Ovary (tissue), 9 donors: ENCODE results near the gene MOB3B. TPM values are rescaled to one million over a fixed set of nuclear protein-coding genes. Genes with fewer than 3 reads are reported as not detected.

Experiments
- DNase-seq, 5 donors: peaks; one replicate each; pipeline ENCODE4 v3.0.0-alpha.2; 2019 to 2020
- H3K27ac ChIP-seq, 2 donors: fragments of 200-600 bp; one replicate each; pipeline versions ENCODE4 v1.5.1 to v1.8.0; 2019 to 2022
- H3K27me3 ChIP-seq: fragments of 200-600 bp; one replicate; pipeline ENCODE4 v1.8.0; 2022
- H3K36me3 ChIP-seq: fragments of 200-600 bp; sonication (generic); one replicate; pipeline ENCODE4 v1.5.1; 2019
- H3K4me1 ChIP-seq: one replicate; pipeline ENCODE4 v1.8.1; 2013; ENCODE audit warnings: mild to moderate bottlenecking, moderate library complexity; ENCODE audit not compliant: insufficient read depth
- H3K4me3 ChIP-seq: fragments of 200-600 bp; sonication (generic); one replicate; pipeline ENCODE4 v1.5.1; 2017
- H3K9me3 ChIP-seq, 2 donors: fragments of 200-600 bp in 1 of 2; sonication (generic) in 1 of 2; one replicate each; pipeline versions ENCODE4 v1.5.1 to v1.8.1; 2013 to 2019; ENCODE audit warnings: mild to moderate bottlenecking in 1 of 2, moderate library complexity in 1 of 2
- EP300 ChIP-seq: sonication (generic); formaldehyde crosslinking; IDR thresholded peaks from one replicate; pipeline ENCODE4 v1.6.1; 2017; ENCODE audit warnings: antibody characterized with exemption
- POLR2A ChIP-seq: fragments of 450-650 bp; IDR thresholded peaks from one replicate; pipeline ENCODE4 v1.6.1; 2017; ENCODE audit warnings: antibody characterized with exemption, mild to moderate bottlenecking, moderate library complexity
- WGBS, 3 donors: extraction: QIAGEN DNeasy Blood & Tissue Kit in 1 of 3; methylation state at CpG; one replicate each; pipeline versions ENCODE4 v1.1.5 to v1.1.7; 2013 to 2017; 5-methylcytosine and 5-hydroxymethylcytosine counted together
- intact Hi-C, 4 donors: fragments of 100-400 bp; cut with DNase I; formaldehyde crosslinking; loops; one replicate each; pipeline versions ENCODE4 v1.11.0 to v1.15.1; 2022 to 2023
- polyA plus RNA-seq, 2 donors: library from polyadenylated mRNA; stranded (reverse); fragments of 200-250 nt in 1 of 2; fragments of 350-450 nt in 1 of 2; fragmentation: Illumina TruSeq in 1 of 2; extraction: RNeasy Lipid Tissue Mini Kit (QIAGEN cat#74804) in 1 of 2; gene quantifications; one replicate each; pipeline ENCODE4 v1.2.3, GENCODE V29; 2013 to 2014
- total RNA-seq, 7 donors: library from RNA; depleted of rRNA in 2 of 7; stranded (reverse); fragments of >200 nt in 2 of 7; fragmentation: NEBNext Ultra II Directional in 3 of 7; extraction: Animal tissue kit (Norgen Biotek cat#: 25700) in 3 of 7; gene quantifications; one replicate each; pipeline versions ENCODE4 v1.1.0 to v1.2.4, GENCODE V29; 2016 to 2023
- TF ChIP-seq, protein P1 (sequence below), 3 donors: fragments of 450-650 bp in 2 of 3; fragments of 200-600 bp in 1 of 3; IDR thresholded peaks; one replicate each; pipeline versions ENCODE4 v1.5.1 to v1.8.0; 2016 to 2022; ENCODE audit warnings: antibody characterized with exemption in 3 of 3, mild to moderate bottlenecking in 1 of 3
- donor health status: DM: no; HTN: no; CAD: no; lungs with moderate emphysema.
- donor health status: DM: no; HTN: no; CAD: no.
- donor health status: Bipolar disorder and iron deficiency.
- donor health status: DM: yes; HTN: yes; CAD: no.
- donor health status: DM: no; HTN: no; CAD: no.
- donor health status: DM: yes; HTN: yes; CAD: no.

Gene MOB3B
- total and polyA plus RNA-seq, 9 donors: 16.3 to 68.2 (median 28.1) TPM

DNA sequence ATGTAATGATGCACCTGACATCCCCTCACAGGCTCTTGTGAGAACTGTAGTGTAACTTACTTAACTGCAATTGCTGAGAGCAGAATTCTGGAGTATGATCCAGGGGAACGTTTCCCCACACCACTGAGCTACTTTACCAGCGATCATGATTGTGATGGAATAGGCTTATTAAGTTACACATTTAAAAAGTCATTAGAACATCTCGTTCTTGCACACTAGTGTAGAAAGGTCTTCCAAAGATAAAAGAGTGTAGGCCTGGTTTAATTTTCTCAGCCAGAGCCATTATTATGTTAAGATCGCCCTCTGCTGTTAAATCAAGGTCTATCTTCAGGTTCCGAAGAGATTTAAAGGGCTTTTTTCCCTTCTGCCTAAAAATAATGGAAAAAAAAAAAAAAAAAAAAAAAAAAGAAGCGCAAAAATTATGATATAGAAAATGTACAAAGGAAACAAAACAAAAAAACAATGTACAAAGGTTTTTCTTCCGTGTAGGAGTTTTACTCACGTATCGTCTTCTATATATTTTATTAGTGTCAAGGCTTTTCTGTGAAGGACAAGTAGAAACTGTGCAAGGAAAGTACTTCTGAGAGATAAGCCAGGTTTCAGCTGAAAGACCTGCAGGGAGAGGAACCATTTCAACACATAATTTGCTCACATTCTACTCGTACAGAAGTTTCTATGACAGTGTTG lies 18.6 kb upstream of the MOB3B start:
- intact Hi-C loops: loop anchor here in 2 of 4 donors (2.0 to 5.0 kb wide), 2 partner anchors 215 to 216 kb away; no protein-coding TSS in a partner anchor
- H3K27me3 ChIP-seq: no peaks in the 10 kb centered on the region
- 9 to 15% (median 10%) methylated on average over 10 of the region's 10 CpGs for WGBS, 3 donors
- no peaks in the 10 kb centered on the region for H3K36me3 ChIP-seq
- no peak for TF ChIP-seq EP300
- TF ChIP-seq, protein P1, sequence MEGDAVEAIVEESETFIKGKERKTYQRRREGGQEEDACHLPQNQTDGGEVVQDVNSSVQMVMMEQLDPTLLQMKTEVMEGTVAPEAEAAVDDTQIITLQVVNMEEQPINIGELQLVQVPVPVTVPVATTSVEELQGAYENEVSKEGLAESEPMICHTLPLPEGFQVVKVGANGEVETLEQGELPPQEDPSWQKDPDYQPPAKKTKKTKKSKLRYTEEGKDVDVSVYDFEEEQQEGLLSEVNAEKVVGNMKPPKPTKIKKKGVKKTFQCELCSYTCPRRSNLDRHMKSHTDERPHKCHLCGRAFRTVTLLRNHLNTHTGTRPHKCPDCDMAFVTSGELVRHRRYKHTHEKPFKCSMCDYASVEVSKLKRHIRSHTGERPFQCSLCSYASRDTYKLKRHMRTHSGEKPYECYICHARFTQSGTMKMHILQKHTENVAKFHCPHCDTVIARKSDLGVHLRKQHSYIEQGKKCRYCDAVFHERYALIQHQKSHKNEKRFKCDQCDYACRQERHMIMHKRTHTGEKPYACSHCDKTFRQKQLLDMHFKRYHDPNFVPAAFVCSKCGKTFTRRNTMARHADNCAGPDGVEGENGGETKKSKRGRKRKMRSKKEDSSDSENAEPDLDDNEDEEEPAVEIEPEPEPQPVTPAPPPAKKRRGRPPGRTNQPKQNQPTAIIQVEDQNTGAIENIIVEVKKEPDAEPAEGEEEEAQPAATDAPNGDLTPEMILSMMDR (IDR thresholded peaks at IDR 0.05): peak in 2 of 3 donors; percentile 52 to 68
- no peak for TF ChIP-seq POLR2A
- H3K27ac ChIP-seq: peak overlapping the region in 1 of 2 donors; percentile 36
- H3K4me1 ChIP-seq: peaks cover 2% of the 10 kb centered on the region
- H3K9me3 ChIP-seq: no peaks in the 10 kb centered on the region
- no peak for DNase-seq
- H3K4me3 ChIP-seq: no peak overlapping the region

DNA sequence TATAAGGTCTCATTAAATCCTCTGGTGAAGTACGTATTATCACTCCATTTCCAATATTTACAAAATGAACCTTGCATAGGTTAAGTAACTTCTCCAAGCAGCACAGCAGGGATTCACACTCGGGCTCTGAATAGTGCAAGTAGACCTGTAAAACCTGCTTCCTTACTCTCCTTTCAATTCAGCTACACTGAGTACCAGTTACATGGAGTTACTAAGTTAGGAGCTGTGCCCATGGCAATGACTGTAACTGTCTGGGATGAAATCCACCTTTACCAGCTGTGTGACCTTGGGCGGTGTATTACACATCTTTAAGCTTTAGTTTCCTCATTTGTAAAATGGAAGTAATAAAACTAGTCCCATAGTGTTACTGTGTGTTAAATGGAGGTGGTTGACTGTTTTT lies 15.9 kb upstream of the MOB3B start:
- H3K9me3 ChIP-seq: no peaks in the 10 kb centered on the region
- peaks cover 8% of the 10 kb centered on the region for H3K4me1 ChIP-seq
- no peaks in the 10 kb centered on the region for H3K36me3 ChIP-seq
- DNase-seq: no peak
- no peaks in the 10 kb centered on the region for H3K27me3 ChIP-seq
- no peak overlapping the region for H3K27ac ChIP-seq
- no peak overlapping the region for H3K4me3 ChIP-seq
- intact Hi-C loops: loop anchor here in 1 of 4 donors (5.0 kb wide), 1 partner anchor 213 kb away; no protein-coding TSS in a partner anchor
- TF ChIP-seq EP300: no peak
- TF ChIP-seq, protein P1 (IDR thresholded peaks at IDR 0.05): no peak
- 86 to 93% (median 88%) methylated on average over 3 of the region's 3 CpGs for WGBS, 3 donors

DNA sequence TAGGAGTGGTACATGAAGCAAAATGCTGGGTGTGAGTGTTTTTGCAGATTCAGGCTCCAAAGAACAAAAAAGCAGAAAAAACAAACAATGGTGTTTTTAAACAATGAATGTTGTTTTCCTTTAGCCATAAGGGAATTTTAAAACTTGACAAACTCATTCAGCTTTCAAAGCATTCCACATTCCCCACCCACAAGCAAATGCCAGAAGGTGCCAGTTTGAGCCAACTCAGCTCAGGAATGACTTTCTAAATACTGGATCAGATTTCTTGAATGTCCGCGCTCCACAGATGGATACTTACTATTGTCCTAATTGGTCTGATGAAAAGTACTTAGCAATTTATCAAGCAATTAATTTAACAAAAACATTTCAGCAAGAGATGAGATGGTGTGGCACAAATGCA lies 12.9 kb upstream of the MOB3B start:
- Histone ChIP-seq H3K4me3 (no peak overlapping the region), H3K4me1 (peaks cover 13% of the 10 kb centered on the region), H3K27ac (no peak overlapping the region), H3K36me3 (no peaks in the 10 kb centered on the region), H3K9me3 (no peaks in the 10 kb centered on the region), H3K27me3 (no peaks in the 10 kb centered on the region)
- TF ChIP-seq EP300: no peak
- no peak for TF ChIP-seq POLR2A
- TF ChIP-seq, protein P1 (IDR thresholded peaks at IDR 0.05): no peak
- intact Hi-C loops: no loop called here
- no peak for DNase-seq
- WGBS, 3 donors: 40 to 80% (median 45%) methylated on average over 2 of the region's 2 CpGs

DNA sequence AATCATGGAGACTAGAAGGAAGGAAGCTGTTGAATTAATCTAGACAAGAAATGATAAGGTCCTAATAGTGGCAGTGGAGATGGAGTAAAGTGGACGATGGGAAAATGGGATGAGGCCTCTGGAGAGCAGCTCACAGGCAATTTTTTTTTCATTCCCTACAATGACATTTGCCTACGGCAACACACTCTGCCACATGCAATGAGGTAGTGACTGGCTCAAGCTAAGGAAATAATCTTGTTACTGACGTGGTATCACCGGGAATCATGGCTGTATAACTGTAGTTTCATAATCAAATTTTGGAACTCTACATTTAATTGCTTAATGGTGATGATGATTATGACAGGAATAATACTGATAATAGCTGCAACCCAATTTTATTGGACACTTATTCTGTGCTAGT lies 12.1 kb upstream of the MOB3B start:
- intact Hi-C loops: no loop called here
- 42 to 92% (median 63%) methylated on average over 4 of the region's 4 CpGs for WGBS, 3 donors
- H3K27me3 ChIP-seq: no peaks in the 10 kb centered on the region
- H3K27ac ChIP-seq: no peak overlapping the region
- no peaks in the 10 kb centered on the region for H3K36me3 ChIP-seq
- no peaks in the 10 kb centered on the region for H3K9me3 ChIP-seq
- peaks cover 14% of the 10 kb centered on the region for H3K4me1 ChIP-seq
- H3K4me3 ChIP-seq: no peak overlapping the region
- DNase-seq: no peak
- TF ChIP-seq POLR2A (no peak), EP300 (no peak)
- TF ChIP-seq, protein P1 (IDR thresholded peaks at IDR 0.05): no peak
